Medulla oblongata (tissue), 1 donor: ENCODE measurements around the gene SMARCD2.

Source experiments
- DNase-seq: peaks from one replicate; pipeline ENCODE4 v3.0.0-alpha.2; 2015; ENCODE audit errors: extremely low spot score

Gene SMARCD2

GRCh38 chr17:63832014-63832413 lies 10.5 kb downstream of the SMARCD2 start:
- no peak for DNase-seq

GRCh38 chr17:63831505-63831904 lies 11.0 kb downstream of the SMARCD2 start:
- DNase-seq = no peak

- no peak for DNase-seq
Observed at GRCh38 chr17:63830904-63831491, 11.5 kb downstream of the SMARCD2 start.

- no peak for DNase-seq
Observed at GRCh38 chr17:63830278-63830677, 12.2 kb downstream of the SMARCD2 start.

- DNase-seq = no peak
Observed at GRCh38 chr17:63828936-63829335, 13.5 kb downstream of the SMARCD2 start.

- no peak for DNase-seq
Observed at GRCh38 chr17:63827801-63828221, 14.7 kb downstream of the SMARCD2 start.

- peak; percentile 99 for DNase-seq
Observed at GRCh38 chr17:63827002-63827800, 15.3 kb downstream of the SMARCD2 start, which contains the start of the genes FTSJ3 and PSMC5. TSS of gene FTSJ3 (minus strand) at chr17:63827663. CDS start at chr17:63826902, 761 bp downstream. TSS of gene PSMC5 (plus strand) at chr17:63827431. CDS start at chr17:63827491, 60 bp downstream.

- no peak for DNase-seq
Observed at GRCh38 chr17:63826468-63827001, 15.9 kb downstream of the SMARCD2 start.

- no peak for DNase-seq
Observed at GRCh38 chr17:63824362-63824761, 18.1 kb downstream of the SMARCD2 start.

GRCh38 chr17:63823659-63824331 lies 18.7 kb downstream of the SMARCD2 start:
- no peak for DNase-seq

- no peak for DNase-seq
Observed at GRCh38 chr17:63822537-63822936, 19.9 kb downstream of the SMARCD2 start.

GRCh38 chr17:63821804-63822203 lies 20.7 kb downstream of the SMARCD2 start:
- no peak for DNase-seq

GRCh38 chr17:63820963-63821561 lies 21.4 kb downstream of the SMARCD2 start:
- no peak for DNase-seq

- no peak for DNase-seq
Observed at GRCh38 chr17:63819585-63820537, 22.6 kb downstream of the SMARCD2 start.

- DNase-seq = no peak
Observed at GRCh38 chr17:63819131-63819530, 23.4 kb downstream of the SMARCD2 start.

GRCh38 chr17:63817736-63818385 lies 24.6 kb downstream of the SMARCD2 start:
- DNase-seq = no peak

GRCh38 chr17:63816669-63817068 lies 25.8 kb downstream of the SMARCD2 start:
- no peak for DNase-seq

GRCh38 chr17:63816123-63816522 lies 26.4 kb downstream of the SMARCD2 start:
- no peak for DNase-seq

- no peak for DNase-seq
Observed at GRCh38 chr17:63809970-63810369, 32.5 kb downstream of the SMARCD2 start.

- DNase-seq = no peak
Observed at GRCh38 chr17:63805591-63805990, 36.9 kb downstream of the SMARCD2 start.
